Measurements from ENCODE around the gene BLOC1S4. TPM values are rescaled to one million over a fixed set of nuclear protein-coding genes. Genes with fewer than 3 reads are reported as not detected.

Gene BLOC1S4
- total RNA-seq, 4 donors from 2014 or later: 20.0 to 20.6 (median 20.2) TPM

- H3K9me3 ChIP-seq: no peaks in the 10 kb centered on the region
- H3K36me3 ChIP-seq: peaks cover 0 to 13% (median 0%) of the 10 kb centered on the region in 3 donors
- no peak overlapping the region for H3K4me3 ChIP-seq
- H3K4me1 ChIP-seq: peaks cover 0 to 20% (median 4%) of the 10 kb centered on the region in 4 donors
- H3K27me3 ChIP-seq: no peaks in the 10 kb centered on the region
- DNase-seq: peak in 1 of 3 donors; percentile 7
- no peak overlapping the region for H3K27ac ChIP-seq
- TF ChIP-seq CTCF (IDR thresholded peaks at IDR 0.05) (no peak), POLR2A (IDR thresholded peaks at IDR 0.05) (no peak)
These were observed 16.1 kb upstream of the BLOC1S4 start for GRCh38 chr4:6699903-6700302.

- no peaks in the 10 kb centered on the region for H3K27me3 ChIP-seq
- no peaks in the 10 kb centered on the region for H3K9me3 ChIP-seq
- peak in 1 of 3 donors; percentile 52 for DNase-seq
- no peak overlapping the region for H3K4me3 ChIP-seq
- H3K36me3 ChIP-seq: peaks cover 0 to 13% (median 0%) of the 10 kb centered on the region in 3 donors
- TF ChIP-seq CTCF (IDR thresholded peaks at IDR 0.05) (peak in 4 of 6 experiments; percentile 26 to 39 (median 30)), POLR2A (IDR thresholded peaks at IDR 0.05) (no peak)
- H3K4me1 ChIP-seq: peaks cover 0 to 13% (median under 1%) of the 10 kb centered on the region in 4 donors
- no peak overlapping the region for H3K27ac ChIP-seq
These were observed 14.6 kb upstream of the BLOC1S4 start for GRCh38 chr4:6701371-6701770.

DNA sequence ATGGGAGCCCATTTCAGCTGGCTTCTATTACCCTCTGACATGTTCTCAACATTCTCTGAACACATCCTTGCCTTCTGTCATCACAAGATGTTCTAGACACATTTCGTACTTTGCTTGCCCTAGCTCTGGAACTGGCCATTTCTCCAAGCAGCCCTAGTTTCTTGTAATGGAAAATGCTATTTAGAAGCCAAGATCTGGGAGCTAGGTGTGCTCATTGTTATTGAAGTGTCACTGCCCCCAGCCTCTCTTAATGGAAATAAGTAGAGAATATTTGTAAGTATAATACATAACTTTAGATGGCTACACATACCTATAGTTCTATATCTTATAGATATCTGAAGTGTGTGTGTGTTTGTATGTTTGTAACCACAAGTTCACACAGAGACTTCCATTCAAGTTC is 13.2 kb upstream of the BLOC1S4 start:
- H3K36me3 ChIP-seq: peaks cover 0 to 13% (median 0%) of the 10 kb centered on the region in 3 donors
- H3K27ac ChIP-seq: no peak overlapping the region
- no peak overlapping the region for H3K4me3 ChIP-seq
- TF ChIP-seq POLR2A (IDR thresholded peaks at IDR 0.05) (no peak), CTCF (IDR thresholded peaks at IDR 0.05) (no peak)
- DNase-seq: no peak
- peaks cover 0 to 19% (median 4%) of the 10 kb centered on the region in 4 donors for H3K4me1 ChIP-seq
- H3K9me3 ChIP-seq: no peaks in the 10 kb centered on the region
- H3K27me3 ChIP-seq: no peaks in the 10 kb centered on the region

GRCh38 chr4:6703786-6704185 is 12.2 kb upstream of the BLOC1S4 start:
- peaks cover 0 to 29% (median 7%) of the 10 kb centered on the region in 4 donors for H3K4me1 ChIP-seq
- H3K27me3 ChIP-seq: no peaks in the 10 kb centered on the region
- H3K27ac ChIP-seq: no peak overlapping the region
- H3K36me3 ChIP-seq: peaks cover 0 to 13% (median 0%) of the 10 kb centered on the region in 3 donors
- DNase-seq: no peak
- H3K4me3 ChIP-seq: no peak overlapping the region
- TF ChIP-seq POLR2A (IDR thresholded peaks at IDR 0.05): no peak
- no peak for TF ChIP-seq CTCF (IDR thresholded peaks at IDR 0.05)
- H3K9me3 ChIP-seq: no peaks in the 10 kb centered on the region

DNA sequence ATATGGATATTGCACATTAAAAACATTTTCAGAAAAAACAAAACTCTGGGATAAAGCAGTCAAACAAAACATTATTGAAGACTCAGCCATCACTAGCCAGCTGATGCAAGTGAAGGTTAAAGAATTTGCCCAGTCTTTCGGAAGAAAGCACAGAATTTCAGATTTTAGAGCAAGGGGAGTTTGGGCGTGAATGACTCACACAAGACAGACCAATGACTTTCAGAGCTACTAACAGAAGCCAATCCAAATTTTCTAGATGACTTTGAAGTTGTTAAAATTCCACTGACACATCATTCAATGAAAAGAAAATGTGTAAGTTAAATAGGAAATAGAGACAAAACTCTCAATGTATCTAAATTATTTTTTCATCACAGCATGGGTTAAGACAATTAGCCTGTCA is 10.3 kb upstream of the BLOC1S4 start:
- peaks cover 0 to 34% (median 11%) of the 10 kb centered on the region in 4 donors for H3K4me1 ChIP-seq

More for the DNA sequence above, 10.3 kb upstream of the BLOC1S4 start:
- DNase-seq: no peak
- no peak overlapping the region for H3K27ac ChIP-seq
- peaks cover 0 to 12% (median 0%) of the 10 kb centered on the region in 3 donors for H3K36me3 ChIP-seq
- TF ChIP-seq CTCF (IDR thresholded peaks at IDR 0.05) (no peak), POLR2A (IDR thresholded peaks at IDR 0.05) (peak in 1 of 2 donors; percentile 3)
- no peaks in the 10 kb centered on the region for H3K9me3 ChIP-seq
- H3K27me3 ChIP-seq: no peaks in the 10 kb centered on the region
- no peak overlapping the region for H3K4me3 ChIP-seq
